ENCODE measurements around the gene LAMC3. TPM values are rescaled to one million over a fixed set of nuclear protein-coding genes. Genes with fewer than 3 reads are reported as not detected.

LAMC3 gene
- total and polyA plus RNA-seq, 9 of the 15 experiments (the other 6 are each of a cell fraction or from before 2014, with no cell fraction given): 0.10 TPM; not detected in 8

DNA sequence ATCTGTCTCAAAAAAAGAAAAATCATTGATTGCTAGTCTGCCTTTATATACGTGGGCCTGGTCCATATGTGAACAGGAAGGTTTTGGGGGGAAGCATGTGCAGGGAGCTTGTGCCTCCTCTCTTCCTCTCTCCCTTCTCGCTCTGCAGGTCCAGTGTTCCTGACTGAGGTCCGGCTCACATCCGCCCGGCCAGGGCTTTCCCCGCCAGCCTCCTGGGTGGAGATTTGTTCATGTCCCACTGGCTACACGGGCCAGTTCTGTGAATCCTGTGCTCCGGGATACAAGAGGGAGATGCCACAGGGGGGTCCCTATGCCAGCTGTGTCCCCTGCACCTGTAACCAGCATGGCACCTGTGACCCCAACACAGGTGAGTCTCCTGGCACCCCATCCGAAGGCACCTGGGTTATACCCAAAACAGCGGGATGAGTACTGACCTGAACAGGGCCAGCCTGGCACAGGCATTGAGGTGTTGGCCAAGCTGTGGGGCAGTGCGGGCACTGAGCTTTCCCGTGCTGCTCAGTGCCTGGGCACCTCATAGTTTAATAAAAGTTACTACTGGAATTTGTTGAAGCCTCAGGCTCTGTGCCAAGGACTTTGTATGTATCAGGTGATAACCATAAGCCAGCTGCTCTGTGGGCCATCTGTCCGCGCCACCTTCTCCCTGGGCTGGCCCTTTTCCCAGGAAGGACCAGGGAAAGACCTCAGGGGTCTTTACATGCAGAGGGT lies 48.0 kb downstream of the LAMC3 start (continued):
- TF ChIP-seq, protein P1, sequence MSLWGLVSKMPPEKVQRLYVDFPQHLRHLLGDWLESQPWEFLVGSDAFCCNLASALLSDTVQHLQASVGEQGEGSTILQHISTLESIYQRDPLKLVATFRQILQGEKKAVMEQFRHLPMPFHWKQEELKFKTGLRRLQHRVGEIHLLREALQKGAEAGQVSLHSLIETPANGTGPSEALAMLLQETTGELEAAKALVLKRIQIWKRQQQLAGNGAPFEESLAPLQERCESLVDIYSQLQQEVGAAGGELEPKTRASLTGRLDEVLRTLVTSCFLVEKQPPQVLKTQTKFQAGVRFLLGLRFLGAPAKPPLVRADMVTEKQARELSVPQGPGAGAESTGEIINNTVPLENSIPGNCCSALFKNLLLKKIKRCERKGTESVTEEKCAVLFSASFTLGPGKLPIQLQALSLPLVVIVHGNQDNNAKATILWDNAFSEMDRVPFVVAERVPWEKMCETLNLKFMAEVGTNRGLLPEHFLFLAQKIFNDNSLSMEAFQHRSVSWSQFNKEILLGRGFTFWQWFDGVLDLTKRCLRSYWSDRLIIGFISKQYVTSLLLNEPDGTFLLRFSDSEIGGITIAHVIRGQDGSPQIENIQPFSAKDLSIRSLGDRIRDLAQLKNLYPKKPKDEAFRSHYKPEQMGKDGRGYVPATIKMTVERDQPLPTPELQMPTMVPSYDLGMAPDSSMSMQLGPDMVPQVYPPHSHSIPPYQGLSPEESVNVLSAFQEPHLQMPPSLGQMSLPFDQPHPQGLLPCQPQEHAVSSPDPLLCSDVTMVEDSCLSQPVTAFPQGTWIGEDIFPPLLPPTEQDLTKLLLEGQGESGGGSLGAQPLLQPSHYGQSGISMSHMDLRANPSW (CRISPR knock-in tag; IDR thresholded peaks at IDR 0.05): peak; percentile 41; the same call in 1 of the 2 replicates

DNA sequence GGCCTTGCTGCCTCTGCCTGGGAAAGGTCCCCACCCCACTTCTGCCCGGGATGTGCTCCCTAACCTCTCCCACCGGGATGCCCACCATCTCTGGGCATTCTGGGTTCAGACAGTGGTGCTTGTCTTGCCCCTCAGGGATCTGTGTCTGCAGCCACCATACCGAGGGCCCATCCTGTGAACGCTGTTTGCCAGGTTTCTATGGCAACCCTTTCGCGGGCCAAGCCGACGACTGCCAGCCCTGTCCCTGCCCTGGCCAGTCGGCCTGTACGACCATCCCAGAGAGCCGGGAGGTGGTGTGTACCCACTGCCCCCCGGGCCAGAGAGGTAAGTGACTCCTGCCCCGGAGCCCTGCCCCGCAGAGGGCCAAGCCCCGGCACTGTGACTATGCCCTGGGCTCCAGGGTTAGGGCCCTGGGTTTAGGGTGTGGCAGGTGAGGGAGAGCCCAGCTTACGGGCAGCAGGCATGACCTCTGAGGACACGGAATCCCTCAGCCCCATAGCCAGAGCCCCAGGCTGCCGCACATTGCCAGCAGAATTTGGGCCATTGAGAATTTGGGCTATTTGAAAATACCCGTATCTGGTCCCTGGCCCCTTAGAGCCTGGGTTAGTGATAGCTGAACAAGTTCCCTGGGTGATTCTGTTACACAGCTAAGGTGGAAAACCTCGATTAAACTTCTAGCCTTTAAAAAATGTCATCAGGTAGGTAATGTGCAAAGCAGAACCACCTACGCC lies 52.1 kb downstream of the LAMC3 start:
- no peak overlapping the region for H2AFZ ChIP-seq (ENCODE audit: low read depth, low read length)
- H3K4me1 ChIP-seq (replicated peaks in 1 of 2; ENCODE audit: control insufficient read depth in 2 of 2, insufficient read depth in 2 of 2, low read length in 2 of 2): peaks cover 0 to 16% of the 10 kb centered on the region in 2 experiments; a peak in 2 of 5 replicates
- FAIRE-seq (no peak), DNase-seq (ENCODE audit: extremely low read depth in 1 of 4, low spot score in 3 of 4) (peak in 2 of 4 experiments; percentile 56 to 61), ATAC-seq (no peak)
- no peak overlapping the region for H3K4me2 ChIP-seq (ENCODE audit: insufficient read depth, low read length)
- H4K20me1 ChIP-seq (replicated peaks; ENCODE audit: control insufficient read depth, insufficient read depth, low read length): peaks cover 40% of the 10 kb centered on the region
- H3K4me3 ChIP-seq: no peak overlapping the region
- ChIA-PET POLR2A (interaction anchor here (1.2 to 99.3 kb wide), 3 partner anchors 8 to 77 kb away, joined by 4 to 3336 read pairs (median 3336); partner anchors contain the start of genes AIF1L and NUP214), CTCF (ENCODE audit: low intra/inter-chr PET ratio) (no interaction called here)
- no peaks in the 10 kb centered on the region for H3K36me3 ChIP-seq (ENCODE audit: control insufficient read depth, insufficient read depth, low read length)
- no peaks in the 10 kb centered on the region for H3K9me3 ChIP-seq (replicated peaks; ENCODE audit: control insufficient read depth, insufficient read depth, low read depth, low read length)
- H3K9me1 ChIP-seq (ENCODE audit: control insufficient read depth, insufficient read depth, low read length): peaks cover 8% of the 10 kb centered on the region
- WGBS (ENCODE audit: insufficient coverage, low coverage, missing lambda C conversion rate): 12% methylated on average over 21 of the region's 21 CpGs
- peak overlapping the region in 1 of 2 experiments; percentile 19; a peak in 1 of 4 replicates for H3K9ac ChIP-seq (ENCODE audit: insufficient read depth in 1 of 2, low read depth in 2 of 2, low read length in 2 of 2)
- no TSS peak for BruUV-seq (replicated peaks)
- in situ Hi-C loops (cut with MboI) (no loop called here), intact Hi-C loops (cut with micrococcal nuclease) (no loop called here)
- TF ChIP-seq ZNF143 (CRISPR knock-in tag; IDR thresholded peaks at IDR 0.05) (no peak), XRCC5 (IDR thresholded peaks at IDR 0.05; ENCODE audit: low read depth, low read length) (no peak)
- no peaks in the 10 kb centered on the region for H3K79me2 ChIP-seq (ENCODE audit: control insufficient read depth, insufficient read depth, low read length)
- no peak overlapping the region for H3K27ac ChIP-seq (ENCODE audit: extremely low read depth, low read depth, low read length)
- H3K27me3 ChIP-seq (ENCODE audit: control insufficient read depth in 2 of 2, insufficient read depth in 2 of 2, low read length in 2 of 2): peaks cover 65 to 84% of the 10 kb centered on the region in 2 experiments

Data from K562 (cell line).